Measurements from ENCODE around the gene RAB11FIP3.
"Not testable (repeated sequence)": the region's sequence is repeated elsewhere in the genome, so short reads cannot be mapped to it uniquely, and the experiment has no call there.

The RAB11FIP3 gene

DNA sequence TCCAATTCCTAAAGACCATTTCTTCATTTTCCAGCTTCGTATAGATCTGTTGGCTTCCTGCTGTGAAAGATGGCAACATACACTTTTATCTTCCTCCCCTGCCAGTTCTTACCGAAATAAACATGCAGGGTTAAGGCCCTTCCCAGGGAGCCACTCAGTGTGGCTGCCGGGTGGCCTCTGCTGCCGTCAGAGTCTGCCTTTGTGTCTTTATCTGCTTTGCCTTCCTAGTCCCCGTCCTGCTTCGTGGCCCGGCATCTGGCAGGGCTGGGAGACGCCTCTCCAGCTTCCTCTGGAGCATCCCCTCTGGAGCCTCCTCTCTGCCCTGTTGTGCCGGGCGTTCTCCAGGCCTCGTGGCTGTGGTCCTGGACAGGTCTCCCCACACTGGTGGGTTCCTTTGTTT lies 71.8 kb downstream of the RAB11FIP3 start:
- no peak for DNase-seq

DNA sequence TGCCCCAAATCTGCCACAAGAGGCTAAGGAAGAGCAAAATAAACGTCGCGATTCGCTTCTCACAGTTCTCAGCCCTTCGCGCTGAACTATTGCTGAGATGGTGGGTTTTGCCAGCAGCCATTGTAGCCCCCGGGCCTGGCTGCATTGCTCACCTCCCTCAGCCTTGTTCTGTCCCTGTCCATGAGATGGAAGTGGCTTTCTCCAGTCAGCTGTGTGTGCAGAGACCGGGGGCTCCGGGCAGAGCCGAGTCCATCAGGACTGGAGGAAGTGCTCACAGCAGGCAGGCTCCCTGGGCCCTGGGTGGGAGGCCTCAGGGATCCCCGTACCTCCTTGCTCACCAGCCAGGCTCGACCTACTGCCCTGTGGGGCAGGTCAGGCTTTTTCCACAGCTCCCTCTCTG lies 74.5 kb downstream of the RAB11FIP3 start:
- DNase-seq = no peak

DNA sequence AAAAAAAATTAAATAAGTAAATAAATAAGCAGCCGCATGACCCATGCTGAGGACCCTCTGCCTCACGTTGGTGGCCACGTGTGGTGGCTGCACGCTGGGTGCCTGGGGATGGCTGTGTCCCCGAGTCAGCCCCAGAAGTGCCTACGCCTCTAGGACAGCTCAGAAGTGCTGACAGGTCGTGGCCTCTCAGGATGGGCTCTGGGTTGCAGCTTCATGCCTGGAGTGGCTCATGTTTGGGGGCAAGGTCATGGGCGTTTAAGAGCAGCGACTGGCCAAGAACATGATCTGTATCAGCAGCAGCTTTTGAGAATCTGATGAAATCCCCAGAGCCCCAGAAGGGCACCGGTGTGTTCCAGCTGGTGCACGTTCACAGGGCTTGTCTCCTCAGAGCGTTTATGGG lies 75.3 kb downstream of the RAB11FIP3 start:
- DNase-seq = no peak

GRCh38 chr16:502179-502943 lies 76.9 kb downstream of the RAB11FIP3 start:
- no peak for DNase-seq

DNA sequence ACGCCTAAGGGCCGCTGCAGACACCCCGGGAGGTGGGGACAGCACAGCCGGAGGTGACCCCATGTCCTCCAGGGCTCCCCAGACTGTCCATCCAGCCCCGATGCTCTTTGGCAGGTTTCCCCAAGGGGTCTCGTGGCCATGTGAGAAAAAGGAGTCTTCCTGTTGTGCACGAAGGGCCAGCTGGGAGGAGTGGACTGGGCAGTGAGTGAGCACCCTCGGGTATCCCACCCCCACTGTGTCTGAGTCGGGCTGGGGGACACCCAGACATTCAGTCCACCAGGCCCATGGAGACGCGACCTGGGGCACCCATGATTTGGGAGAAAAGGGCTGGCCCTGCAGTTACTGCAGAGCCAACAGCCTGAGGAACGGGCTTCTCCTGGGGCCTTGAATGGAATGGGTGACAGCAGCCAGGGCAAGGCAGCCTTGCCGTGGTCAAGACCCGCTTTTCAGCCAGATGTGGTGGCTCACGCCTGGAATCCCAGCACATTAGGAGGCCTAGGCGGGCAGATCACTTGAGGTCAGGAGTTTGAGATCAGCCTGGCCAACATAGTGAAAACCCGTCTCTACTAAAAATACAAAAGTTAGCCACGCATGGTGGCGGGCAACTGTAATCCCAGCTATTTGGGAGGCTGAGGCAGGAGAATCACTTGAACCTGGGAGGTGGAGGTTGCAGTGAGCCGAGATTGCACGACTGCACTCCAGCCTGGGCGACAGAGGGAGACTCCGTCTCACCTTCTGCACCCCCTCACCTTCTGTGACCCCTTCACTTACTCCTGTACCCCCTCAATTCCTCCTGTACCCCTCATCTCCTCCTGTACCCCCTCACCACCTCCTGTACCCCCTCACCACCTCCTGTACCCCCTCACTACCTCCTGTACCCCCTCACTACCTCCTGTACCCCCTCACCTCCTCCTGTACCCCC lies 78.0 kb downstream of the RAB11FIP3 start:
- no peak for DNase-seq

- DNase-seq = no peak
These were observed 80.2 kb downstream of the RAB11FIP3 start for GRCh38 chr16:505479-506245.

GRCh38 chr16:506246-506546 lies 80.7 kb downstream of the RAB11FIP3 start:
- DNase-seq = no peak

DNA sequence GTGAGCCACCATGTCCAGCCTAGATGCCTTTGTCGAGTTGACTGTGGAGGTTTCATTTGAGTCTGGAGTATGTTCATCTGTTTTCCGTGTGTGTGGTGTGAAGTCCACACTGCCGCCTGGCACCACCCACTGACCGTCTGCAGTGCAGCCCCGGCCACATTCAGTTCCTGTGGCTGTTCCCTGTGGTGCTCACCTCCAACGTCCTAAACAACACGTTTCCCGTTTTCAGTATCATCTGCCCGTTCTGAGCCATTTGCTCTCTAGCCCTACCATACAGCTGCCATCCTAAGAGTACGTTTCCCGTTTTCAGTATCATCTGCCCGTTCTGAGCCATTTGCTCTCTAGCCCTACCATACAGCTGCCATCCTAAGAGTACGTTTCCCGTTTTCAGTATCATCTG lies 82.1 kb downstream of the RAB11FIP3 start:
- DNase-seq = not testable (repeated sequence)

DNA sequence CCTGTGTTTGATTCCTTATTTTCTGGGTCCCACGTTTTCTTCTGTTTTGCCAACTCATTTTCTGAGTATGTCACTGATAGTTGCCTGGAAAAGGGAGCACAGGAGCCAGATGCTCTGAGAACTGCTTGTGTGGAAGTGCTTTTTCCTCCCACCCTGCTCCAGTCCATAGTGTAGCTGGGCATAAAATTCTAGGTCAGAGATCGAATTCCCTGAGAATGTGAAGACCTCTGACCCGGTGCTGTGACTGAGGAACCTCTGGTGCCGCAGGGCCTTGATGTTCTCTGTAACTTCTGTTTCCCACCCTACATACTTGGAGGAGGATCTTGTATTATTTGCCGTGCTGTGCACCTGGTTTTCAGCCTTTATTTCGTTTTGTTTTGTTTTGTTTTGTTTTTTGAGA lies 82.5 kb downstream of the RAB11FIP3 start:
- DNase-seq = no peak

GRCh38 chr16:508884-509736 lies 83.7 kb downstream of the RAB11FIP3 start:
- no peak for DNase-seq

DNA sequence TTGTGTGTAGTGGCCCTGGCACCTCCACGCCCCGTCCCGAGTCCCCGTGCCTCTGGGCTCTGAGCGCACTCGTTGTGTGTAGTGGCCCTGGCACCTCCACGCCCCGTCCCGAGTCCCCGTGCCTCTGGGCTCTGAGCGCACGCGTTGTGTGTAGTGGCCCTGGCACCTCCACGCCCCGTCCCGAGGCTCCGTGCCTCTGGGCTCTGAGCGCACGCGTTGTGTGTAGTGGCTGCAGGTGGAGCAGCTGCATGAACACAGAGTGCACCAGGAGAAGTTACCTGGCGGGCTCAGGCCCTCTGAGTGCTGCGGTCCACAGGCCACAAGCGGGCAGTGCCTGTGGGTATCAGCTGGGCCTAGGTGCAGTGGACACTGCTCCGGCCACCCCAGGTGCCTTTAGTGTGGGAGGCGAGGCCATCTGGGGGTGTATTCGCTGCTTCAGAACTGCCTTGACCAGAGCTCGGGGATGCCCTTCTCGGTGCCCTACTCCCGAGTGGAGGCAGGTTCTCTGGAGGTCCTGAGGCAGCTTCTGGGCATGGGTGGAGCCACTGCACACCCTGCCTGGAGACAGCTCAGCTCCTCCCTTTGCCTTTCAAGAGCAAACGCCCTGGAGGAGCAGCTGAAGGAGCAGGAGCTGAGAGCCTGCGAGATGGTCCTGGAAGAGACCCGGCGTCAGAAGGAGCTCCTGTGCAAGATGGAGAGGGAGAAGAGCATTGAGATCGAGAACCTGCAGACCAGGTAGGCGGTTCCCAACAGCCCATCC lies 84.8 kb downstream of the RAB11FIP3 start:
- DNase-seq = no peak

DNA sequence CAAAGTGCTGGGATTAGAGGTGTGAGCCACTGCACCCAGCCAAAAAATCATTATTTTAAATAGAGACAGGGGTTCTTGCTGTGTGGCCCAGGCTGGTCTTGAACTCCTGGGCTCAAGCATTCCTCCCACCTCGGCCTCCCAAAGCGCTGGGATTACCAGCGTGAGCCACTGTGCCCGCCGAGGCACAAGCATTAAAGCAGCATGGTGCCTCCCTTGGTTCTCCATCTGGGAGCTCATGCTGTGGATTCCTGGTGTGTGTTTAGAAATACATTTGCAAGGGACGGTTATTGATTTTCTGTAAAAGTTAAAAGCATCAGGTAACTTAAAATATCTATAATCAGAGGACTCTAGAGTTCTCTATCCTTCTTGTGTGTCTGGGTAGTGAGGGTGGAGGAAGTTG lies 87.4 kb downstream of the RAB11FIP3 start:
- no peak for DNase-seq

DNA sequence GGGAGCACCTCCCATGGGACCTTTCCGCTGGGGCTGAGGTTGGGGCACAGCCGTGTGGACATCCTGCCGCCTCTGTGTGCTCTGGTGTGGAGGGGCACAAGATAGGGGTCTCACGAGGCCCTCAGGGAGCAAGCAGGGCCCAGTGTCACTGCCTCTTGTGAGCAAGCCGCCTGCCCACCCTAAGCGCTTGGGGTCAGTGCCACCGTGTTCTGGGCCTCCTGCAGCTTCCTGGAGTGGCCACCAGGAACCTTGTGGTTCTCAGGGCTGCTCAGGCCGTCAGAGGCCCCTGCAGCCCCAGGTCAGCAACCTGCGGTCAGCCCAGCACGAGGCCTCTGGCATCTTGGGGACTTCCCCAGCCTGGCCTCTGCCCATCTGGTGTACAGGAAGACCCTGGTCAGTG lies 88.5 kb downstream of the RAB11FIP3 start:
- DNase-seq = no peak

GRCh38 chr16:515175-515938 lies 89.9 kb downstream of the RAB11FIP3 start:
- no peak for DNase-seq

DNA sequence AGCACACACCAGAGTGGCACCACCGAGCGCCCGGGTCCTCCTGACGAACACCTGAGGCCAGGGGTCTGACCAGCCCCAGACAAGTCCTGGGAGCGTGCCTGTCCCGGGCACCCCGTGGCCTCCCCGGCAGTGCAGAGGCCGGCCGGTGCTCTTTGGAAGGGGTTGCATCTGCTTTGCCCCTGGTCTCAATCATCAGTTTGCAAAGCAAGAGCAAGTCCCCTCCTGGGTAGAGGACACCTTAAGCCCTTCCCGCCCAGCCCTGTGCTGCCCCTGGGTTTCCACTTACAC lies 90.4 kb downstream of the RAB11FIP3 start:
- no peak for DNase-seq

GRCh38 chr16:516301-516700 lies 90.9 kb downstream of the RAB11FIP3 start:
- DNase-seq = no peak

- no peak for DNase-seq
These were observed 93.4 kb downstream of the RAB11FIP3 start for GRCh38 chr16:518858-519257.

DNA sequence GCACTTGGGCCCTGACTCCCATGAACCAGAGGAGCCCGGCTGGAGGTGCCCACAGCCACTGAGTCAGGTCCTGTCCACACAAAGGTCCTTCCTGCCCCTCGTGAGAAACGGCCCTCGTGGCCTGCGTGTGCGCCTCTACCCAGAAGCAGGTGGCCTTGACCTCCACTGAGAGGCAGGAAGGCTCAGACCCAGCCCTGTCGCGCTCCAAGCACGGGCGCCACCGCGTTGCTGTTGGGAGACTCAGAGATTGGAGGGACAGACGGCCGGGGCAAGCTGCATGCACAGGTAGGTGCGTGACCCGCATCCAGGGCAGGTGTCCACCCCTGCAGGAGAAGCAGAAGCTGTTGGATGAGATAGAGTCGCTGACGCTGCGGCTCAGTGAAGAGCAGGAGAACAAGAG lies 94.0 kb downstream of the RAB11FIP3 start:
- DNase-seq = no peak

DNA sequence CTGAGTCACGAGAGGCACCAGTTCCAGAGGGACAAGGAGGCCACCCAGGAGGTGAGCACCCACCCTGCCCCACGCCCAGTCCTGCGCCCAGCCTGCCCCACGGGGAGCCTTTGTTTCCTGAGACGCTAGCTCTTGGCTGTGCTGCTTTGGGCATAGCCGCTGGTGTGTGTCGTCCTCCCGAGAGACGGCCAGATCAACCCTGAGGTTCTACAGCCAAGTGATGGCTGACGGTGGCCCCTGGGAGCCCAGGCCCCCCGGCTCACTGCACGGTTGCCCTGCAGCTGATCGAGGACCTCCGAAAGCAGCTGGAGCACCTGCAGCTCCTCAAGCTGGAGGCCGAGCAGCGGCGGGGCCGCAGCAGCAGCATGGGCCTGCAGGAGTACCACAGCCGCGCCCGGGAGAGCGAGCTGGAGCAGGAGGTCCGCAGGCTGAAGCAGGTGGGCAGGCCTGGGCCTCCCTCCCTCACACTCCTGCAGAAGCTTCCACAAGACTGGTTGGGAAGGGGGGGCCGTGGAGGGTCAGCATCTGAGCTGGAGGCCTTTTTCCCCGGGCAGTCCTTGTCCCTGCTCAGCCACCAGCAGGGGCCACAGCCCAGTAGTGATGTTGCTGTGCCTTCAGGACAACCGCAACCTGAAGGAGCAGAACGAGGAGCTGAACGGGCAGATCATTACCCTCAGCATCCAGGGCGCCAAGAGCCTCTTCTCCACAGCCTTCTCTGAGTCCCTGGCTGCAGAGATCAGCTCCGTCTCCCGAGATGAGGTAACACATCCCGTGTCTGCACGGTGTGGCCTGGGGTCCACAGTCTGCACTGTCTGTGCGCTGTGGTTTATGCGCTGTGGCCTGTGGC lies 94.6 kb downstream of the RAB11FIP3 start:
- no peak for DNase-seq

GRCh38 chr16:520847-521246 lies 95.4 kb downstream of the RAB11FIP3 start:
- DNase-seq = no peak

Data from CD4-positive, alpha-beta T cell treated with Interferon gamma for 1 hour (primary cell).